ENCODE measurements around the gene PDE4D.
A peak's percentile ranks its signal among the peaks of the same experiment; 100 is the strongest.

PDE4D gene

GRCh38 chr5:59648949-59649921 lies 244.3 kb downstream of the PDE4D start:
- in situ Hi-C loops (cut with HindIII; ENCODE audit: low sequenced_read_pairs), result no loop called here
- TF ChIP-seq, protein P1, sequence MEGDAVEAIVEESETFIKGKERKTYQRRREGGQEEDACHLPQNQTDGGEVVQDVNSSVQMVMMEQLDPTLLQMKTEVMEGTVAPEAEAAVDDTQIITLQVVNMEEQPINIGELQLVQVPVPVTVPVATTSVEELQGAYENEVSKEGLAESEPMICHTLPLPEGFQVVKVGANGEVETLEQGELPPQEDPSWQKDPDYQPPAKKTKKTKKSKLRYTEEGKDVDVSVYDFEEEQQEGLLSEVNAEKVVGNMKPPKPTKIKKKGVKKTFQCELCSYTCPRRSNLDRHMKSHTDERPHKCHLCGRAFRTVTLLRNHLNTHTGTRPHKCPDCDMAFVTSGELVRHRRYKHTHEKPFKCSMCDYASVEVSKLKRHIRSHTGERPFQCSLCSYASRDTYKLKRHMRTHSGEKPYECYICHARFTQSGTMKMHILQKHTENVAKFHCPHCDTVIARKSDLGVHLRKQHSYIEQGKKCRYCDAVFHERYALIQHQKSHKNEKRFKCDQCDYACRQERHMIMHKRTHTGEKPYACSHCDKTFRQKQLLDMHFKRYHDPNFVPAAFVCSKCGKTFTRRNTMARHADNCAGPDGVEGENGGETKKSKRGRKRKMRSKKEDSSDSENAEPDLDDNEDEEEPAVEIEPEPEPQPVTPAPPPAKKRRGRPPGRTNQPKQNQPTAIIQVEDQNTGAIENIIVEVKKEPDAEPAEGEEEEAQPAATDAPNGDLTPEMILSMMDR (IDR thresholded peaks at IDR 0.05; ENCODE audit: low read depth, low read length), result no peak

GRCh38 chr5:59648038-59648831 lies 245.3 kb downstream of the PDE4D start:
- in situ Hi-C loops (cut with HindIII; ENCODE audit: low sequenced_read_pairs), result no loop called here
- no peak overlapping the region for H3K4me3 ChIP-seq (ENCODE audit: low read depth, low read length)
- DNase-seq (ENCODE audit: low read depth, low spot score), result no peak
- TF ChIP-seq, protein P1 (IDR thresholded peaks at IDR 0.05; ENCODE audit: low read depth, low read length), result no peak

More at GRCh38 chr5:59648949-59649921, 244.3 kb downstream of the PDE4D start:
- H3K4me3 ChIP-seq (ENCODE audit: low read depth, low read length), result no peak overlapping the region
- DNase-seq (ENCODE audit: low read depth, low spot score), result no peak

DNA sequence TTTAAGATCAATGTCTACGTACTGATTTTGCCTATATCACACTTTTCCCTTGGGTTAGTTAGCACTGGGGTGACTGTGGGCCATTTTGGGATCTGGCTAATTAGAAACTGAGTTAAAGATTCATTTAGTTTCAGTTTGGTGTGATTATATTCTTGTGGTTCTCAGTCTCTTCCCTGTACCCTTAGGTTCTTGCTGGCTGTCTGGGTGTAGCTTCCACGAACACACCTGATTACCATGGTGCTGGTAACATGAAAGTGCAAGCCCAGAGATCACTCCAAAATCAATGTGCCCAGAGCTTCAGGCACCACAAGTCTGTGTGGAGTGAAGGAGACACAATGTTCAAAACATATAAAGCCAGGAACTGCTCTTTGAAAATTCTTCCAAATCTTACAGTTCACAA lies 248.1 kb downstream of the PDE4D start:
- H3K4me3 ChIP-seq (ENCODE audit: low read depth, low read length), result no peak overlapping the region
- no peak for DNase-seq (ENCODE audit: low read depth, low spot score)
- TF ChIP-seq, protein P1 (IDR thresholded peaks at IDR 0.05; ENCODE audit: low read depth, low read length), result no peak
- in situ Hi-C loops (cut with HindIII; ENCODE audit: low sequenced_read_pairs), result no loop called here

GRCh38 chr5:59640411-59640810 lies 253.1 kb downstream of the PDE4D start:
- peak; percentile 38 for DNase-seq (ENCODE audit: low read depth, low spot score)
- TF ChIP-seq, protein P1 (IDR thresholded peaks at IDR 0.05; ENCODE audit: low read depth, low read length), result no peak
- in situ Hi-C loops (cut with HindIII; ENCODE audit: low sequenced_read_pairs), result no loop called here
- no peak overlapping the region for H3K4me3 ChIP-seq (ENCODE audit: low read depth, low read length)

- no peak overlapping the region for H3K4me3 ChIP-seq (ENCODE audit: low read depth, low read length)
- in situ Hi-C loops (cut with HindIII; ENCODE audit: low sequenced_read_pairs), result no loop called here
- no peak for DNase-seq (ENCODE audit: low read depth, low spot score)
- TF ChIP-seq, protein P1 (IDR thresholded peaks at IDR 0.05; ENCODE audit: low read depth, low read length), result no peak
These were observed 255.5 kb downstream of the PDE4D start for GRCh38 chr5:59637884-59638580.

DNA sequence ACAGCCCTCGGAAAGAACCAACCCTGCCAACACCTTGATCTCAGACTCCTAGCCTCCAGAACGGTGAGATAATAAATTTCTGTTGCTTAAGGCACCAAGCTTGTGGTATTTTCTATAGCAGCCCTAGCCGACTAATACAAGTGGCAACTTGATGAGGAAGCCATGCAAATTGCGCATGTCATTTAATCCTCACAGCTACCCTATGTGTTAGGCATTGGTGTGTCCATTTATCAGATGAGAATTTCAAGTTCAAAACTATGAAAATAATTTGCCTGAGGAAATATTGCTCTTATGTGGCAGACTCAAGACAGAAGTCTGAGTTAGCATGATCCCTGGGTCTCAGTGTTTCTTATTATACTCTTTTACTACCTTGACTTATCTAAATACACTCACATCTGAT lies 264.0 kb downstream of the PDE4D start:
- in situ Hi-C loops (cut with HindIII; ENCODE audit: low sequenced_read_pairs), result no loop called here
- no peak for DNase-seq (ENCODE audit: low read depth, low spot score)
- H3K4me3 ChIP-seq (ENCODE audit: low read depth, low read length), result no peak overlapping the region
- TF ChIP-seq, protein P1 (IDR thresholded peaks at IDR 0.05; ENCODE audit: low read depth, low read length), result no peak

Measured in astrocyte of the spinal cord (primary cell).